Measurements from ENCODE around the gene CSNK1D.

CSNK1D gene

DNA sequence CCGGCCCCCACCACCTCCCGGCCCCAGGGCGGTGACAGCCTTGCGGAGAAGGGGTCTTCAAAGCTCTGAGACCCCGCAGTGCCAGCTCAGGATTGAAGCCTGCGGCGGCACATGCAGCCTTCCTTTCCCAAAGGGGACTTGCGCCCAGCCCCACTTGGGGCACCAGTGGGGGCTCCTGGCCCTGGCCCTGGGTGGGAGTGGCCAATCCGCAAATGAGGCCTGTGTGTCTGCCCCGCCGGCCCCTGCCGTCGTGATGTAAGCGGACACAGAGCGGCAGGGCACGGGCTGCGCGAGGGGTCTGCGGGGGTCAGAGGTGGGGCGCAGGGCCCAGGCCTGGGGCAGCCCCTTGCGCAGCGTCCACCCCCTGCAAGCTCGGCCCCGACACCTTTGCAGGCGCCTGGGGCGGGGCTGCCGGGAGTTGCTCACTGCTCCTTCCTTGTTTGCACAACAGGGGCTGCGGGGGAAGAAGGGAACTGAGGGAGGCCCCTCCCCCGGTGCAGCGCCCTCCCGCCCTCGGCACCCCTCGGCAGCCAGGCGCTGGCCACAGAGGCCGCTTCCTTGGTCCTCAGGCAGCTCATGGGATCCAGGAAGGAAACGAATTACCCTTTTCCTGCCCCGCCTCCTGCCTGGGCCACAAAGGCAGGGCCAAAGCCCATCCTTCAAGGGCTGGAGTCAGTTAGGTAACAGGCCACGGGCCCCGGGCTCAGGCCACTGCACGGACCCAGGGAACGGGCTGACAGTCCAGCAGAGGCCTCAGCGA lies 41.8 kb downstream of the CSNK1D start:
- Histone ChIP-seq H3K4me3 (ENCODE audit: low read length in 2 of 2) (peak overlapping the region; percentile 62 to 69), H3K9ac (ENCODE audit: low read depth in 1 of 2, low read length in 2 of 2) (peak overlapping the region; percentile 47 to 87), H3K4me1 (ENCODE audit: control insufficient read depth in 2 of 2, insufficient read depth in 2 of 2, low read length in 2 of 2) (peaks cover 35 to 48% of the 10 kb centered on the region in 2 donors), H3K27ac (ENCODE audit: low read depth in 2 of 2, low read length in 2 of 2) (peak overlapping the region; percentile 90 to 91), H3K27me3 (ENCODE audit: control insufficient read depth in 2 of 2, insufficient read depth in 2 of 2, low read length in 2 of 2) (no peaks in the 10 kb centered on the region), H3K36me3 (ENCODE audit: control insufficient read depth in 2 of 2, insufficient read depth in 2 of 2, low read length in 2 of 2) (peaks cover 0 to 3% of the 10 kb centered on the region in 2 donors), H3K9me3 (ENCODE audit: control insufficient read depth in 2 of 2, low read length in 2 of 2) (no peaks in the 10 kb centered on the region)

DNA sequence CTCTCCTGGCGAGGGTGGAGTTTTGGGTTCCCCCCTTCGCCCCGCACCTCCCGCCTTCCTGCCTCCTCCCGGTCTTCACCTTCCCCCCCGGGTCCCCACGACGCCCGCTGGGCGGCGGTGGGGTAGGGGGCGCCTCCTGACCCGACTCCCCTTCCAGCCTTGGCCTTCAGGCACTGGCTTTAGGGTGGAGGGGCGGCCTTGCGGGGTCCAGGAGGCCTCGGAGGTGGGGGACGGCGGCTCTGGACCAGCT lies 42.3 kb downstream of the CSNK1D start:
- peak overlapping the region; percentile 90 to 91 for H3K27ac ChIP-seq (ENCODE audit: low read depth in 2 of 2, low read length in 2 of 2)
- H3K9me3 ChIP-seq (ENCODE audit: control insufficient read depth in 2 of 2, low read length in 2 of 2) = no peaks in the 10 kb centered on the region
- no peaks in the 10 kb centered on the region for H3K27me3 ChIP-seq (ENCODE audit: control insufficient read depth in 2 of 2, insufficient read depth in 2 of 2, low read length in 2 of 2)
- H3K4me3 ChIP-seq (ENCODE audit: low read length in 2 of 2) = peak overlapping the region; percentile 62 to 69
- peaks cover 0 to 2% of the 10 kb centered on the region in 2 donors for H3K36me3 ChIP-seq (ENCODE audit: control insufficient read depth in 2 of 2, insufficient read depth in 2 of 2, low read length in 2 of 2)
- peaks cover 34 to 43% of the 10 kb centered on the region in 2 donors for H3K4me1 ChIP-seq (ENCODE audit: control insufficient read depth in 2 of 2, insufficient read depth in 2 of 2, low read length in 2 of 2)
- H3K9ac ChIP-seq (ENCODE audit: low read depth in 1 of 2, low read length in 2 of 2) = peak overlapping the region; percentile 47 to 87

DNA sequence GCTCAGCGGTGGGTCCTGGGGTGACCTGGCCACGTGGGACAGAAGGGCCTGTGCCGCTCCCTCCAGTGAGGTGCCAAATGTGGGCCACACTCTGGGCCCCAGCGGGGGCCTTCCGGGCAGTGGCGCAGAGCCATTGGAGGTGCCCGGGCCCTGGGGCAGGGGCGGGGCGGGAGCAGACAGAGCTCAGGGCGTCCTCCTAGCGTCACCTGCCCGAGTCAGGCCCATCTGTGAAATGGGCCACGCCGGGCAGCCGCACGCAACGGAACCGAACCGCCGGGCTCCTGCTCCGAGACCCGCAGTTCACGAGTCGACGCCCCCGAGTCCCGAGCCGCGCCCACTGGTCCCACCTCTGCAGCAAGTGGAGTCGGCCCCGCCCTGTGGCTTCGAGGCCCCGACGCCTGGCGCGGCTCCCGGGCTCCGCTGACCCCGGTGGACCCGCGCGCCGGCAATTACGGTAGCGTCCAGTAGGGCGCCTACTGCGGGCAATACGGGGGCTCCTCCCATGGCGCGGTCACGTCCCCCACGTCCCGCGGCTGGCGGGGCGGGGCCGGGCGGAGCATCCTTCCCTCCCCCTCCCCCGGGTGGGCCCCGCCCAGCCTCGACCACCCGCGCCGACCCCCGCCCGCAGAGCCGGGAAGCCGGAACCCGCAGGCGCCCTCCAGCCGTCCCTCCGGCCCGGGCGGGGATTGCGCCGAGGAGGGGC lies 42.7 kb downstream of the CSNK1D start:
- Histone ChIP-seq H3K9ac (ENCODE audit: low read depth in 1 of 2, low read length in 2 of 2) (peak overlapping the region; percentile 56 to 95), H3K9me3 (ENCODE audit: control insufficient read depth in 2 of 2, low read length in 2 of 2) (no peaks in the 10 kb centered on the region), H3K4me1 (ENCODE audit: control insufficient read depth in 2 of 2, insufficient read depth in 2 of 2, low read length in 2 of 2) (peaks cover 30 to 38% of the 10 kb centered on the region in 2 donors), H3K27ac (ENCODE audit: low read depth in 2 of 2, low read length in 2 of 2) (peak overlapping the region; percentile 90 to 91), H3K4me3 (ENCODE audit: low read length in 2 of 2) (peak overlapping the region; percentile 62 to 69), H3K27me3 (ENCODE audit: control insufficient read depth in 2 of 2, insufficient read depth in 2 of 2, low read length in 2 of 2) (no peaks in the 10 kb centered on the region), H3K36me3 (ENCODE audit: control insufficient read depth in 2 of 2, insufficient read depth in 2 of 2, low read length in 2 of 2) (no peaks in the 10 kb centered on the region)

DNA sequence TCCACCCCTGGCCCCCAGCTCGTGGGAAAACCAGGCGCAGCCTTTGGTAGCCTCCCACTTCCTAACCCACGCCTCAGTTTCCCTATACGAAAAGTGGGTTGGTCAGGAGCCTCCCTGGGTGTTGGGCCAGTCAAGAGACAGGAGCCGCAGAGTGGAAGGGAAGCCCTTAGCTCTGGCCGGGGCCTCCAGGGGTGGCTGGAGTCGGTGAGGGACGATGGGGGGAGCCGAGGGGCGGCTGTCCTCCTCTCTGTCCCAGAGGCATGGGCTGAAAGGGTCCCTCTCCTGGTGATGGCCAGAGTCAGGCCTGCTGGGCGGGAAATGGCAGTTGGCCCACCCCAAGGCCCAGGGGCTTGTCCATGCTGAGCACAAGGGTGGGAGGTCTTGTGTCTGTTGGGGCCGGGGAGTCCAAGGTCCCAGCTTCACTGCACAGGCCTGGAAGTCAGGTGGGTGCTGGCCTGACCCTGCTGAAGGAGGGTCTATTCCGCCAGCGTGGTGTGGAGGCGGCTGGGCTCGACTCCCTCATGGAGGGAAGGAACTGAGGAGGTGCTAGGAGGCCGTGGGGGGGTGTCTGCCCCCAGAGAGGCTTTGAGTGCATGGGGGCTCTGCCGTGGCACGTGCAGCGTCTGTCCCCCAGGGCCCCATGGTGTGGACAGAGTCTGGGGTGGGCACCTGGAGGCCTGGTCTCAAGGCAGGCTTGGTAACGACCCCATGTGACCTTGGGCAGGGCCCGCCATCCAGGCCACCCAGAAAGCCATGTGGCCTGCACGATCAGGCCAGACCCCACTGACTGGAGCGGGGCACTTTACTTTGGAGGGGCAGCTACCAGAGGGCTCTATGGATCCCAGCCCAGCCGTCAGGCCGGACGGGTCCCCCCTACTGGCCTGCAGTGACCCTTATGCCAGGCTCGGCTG lies 43.5 kb downstream of the CSNK1D start:
- Histone ChIP-seq H3K4me1 (ENCODE audit: control insufficient read depth in 2 of 2, insufficient read depth in 2 of 2, low read length in 2 of 2) (peaks cover 27 to 36% of the 10 kb centered on the region in 2 donors), H3K4me3 (ENCODE audit: low read length in 2 of 2) (peak overlapping the region; percentile 62 to 67), H3K36me3 (ENCODE audit: control insufficient read depth in 2 of 2, insufficient read depth in 2 of 2, low read length in 2 of 2) (no peaks in the 10 kb centered on the region), H3K27me3 (ENCODE audit: control insufficient read depth in 2 of 2, insufficient read depth in 2 of 2, low read length in 2 of 2) (no peaks in the 10 kb centered on the region), H3K9me3 (ENCODE audit: control insufficient read depth in 2 of 2, low read length in 2 of 2) (no peaks in the 10 kb centered on the region), H3K27ac (ENCODE audit: low read depth in 2 of 2, low read length in 2 of 2) (peak overlapping the region; percentile 90 to 91), H3K9ac (ENCODE audit: low read depth in 1 of 2, low read length in 2 of 2) (peak overlapping the region; percentile 56 to 95)

DNA sequence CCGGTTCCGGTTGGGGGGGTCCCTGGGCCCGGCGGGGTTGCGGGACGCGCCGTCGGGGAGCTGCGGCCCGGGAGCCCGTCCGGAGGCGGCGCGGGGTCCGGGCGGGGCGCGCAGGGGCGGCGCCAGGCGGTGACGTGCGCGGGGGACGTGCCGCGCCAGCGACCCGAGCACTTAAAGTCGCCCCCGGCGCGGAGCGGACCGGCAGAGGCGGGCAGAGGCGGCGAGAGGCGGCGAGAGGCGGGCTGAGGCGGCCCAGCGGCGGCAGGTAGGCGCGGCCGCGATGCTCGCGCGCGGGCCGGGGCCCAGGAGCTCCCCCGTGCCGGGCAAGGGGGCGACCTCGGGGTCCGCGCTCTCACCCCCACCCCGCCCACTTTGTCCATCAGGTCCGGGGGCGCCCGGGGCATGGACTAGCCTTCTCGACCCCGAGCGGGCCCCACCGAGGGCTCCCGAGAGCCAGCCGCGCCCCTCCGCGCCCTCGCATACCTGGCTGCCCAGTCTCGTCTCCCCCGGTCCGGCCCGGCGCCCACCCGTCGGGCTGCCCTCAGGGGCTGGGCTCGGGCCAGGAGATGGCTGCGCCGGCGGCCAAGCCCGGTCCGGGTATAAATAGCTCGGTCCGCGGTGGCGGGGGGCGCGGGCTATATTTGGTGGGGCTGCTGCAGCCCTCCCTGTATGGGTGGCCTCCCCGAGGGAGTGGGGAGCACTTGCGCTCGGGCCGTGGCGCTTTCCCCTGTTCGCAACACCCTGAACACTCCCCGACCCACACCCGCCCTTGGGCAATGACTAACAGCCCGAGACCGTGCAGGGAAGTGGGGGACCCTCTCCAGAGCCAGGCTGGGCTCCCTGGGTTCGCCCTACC lies 44.4 kb downstream of the CSNK1D start, which contains the start of gene SLC16A3:
SLC16A3 (plus strand) TSS at position 201 of the 856 bp plus-strand sequence. CDS start 6,967 bp downstream, outside the sequence.
- H3K27ac ChIP-seq (ENCODE audit: low read depth in 2 of 2, low read length in 2 of 2) = peak within 1 kb of the TSS; percentile 94
- no peaks in the 10 kb centered on the region for H3K9me3 ChIP-seq (ENCODE audit: control insufficient read depth in 2 of 2, low read length in 2 of 2)
- no peaks in the 10 kb centered on the region for H3K36me3 ChIP-seq (ENCODE audit: control insufficient read depth in 2 of 2, insufficient read depth in 2 of 2, low read length in 2 of 2)
- H3K4me3 ChIP-seq (ENCODE audit: low read length in 2 of 2) = peak within 1 kb of the TSS; percentile 62 to 67
- H3K4me1 ChIP-seq (ENCODE audit: control insufficient read depth in 2 of 2, insufficient read depth in 2 of 2, low read length in 2 of 2) = peaks cover 24 to 29% of the 10 kb centered on the region in 2 donors
- peak within 1 kb of the TSS; percentile 80 to 95 for H3K9ac ChIP-seq (ENCODE audit: low read depth in 1 of 2, low read length in 2 of 2)
- no peaks in the 10 kb centered on the region for H3K27me3 ChIP-seq (ENCODE audit: control insufficient read depth in 2 of 2, insufficient read depth in 2 of 2, low read length in 2 of 2)

DNA sequence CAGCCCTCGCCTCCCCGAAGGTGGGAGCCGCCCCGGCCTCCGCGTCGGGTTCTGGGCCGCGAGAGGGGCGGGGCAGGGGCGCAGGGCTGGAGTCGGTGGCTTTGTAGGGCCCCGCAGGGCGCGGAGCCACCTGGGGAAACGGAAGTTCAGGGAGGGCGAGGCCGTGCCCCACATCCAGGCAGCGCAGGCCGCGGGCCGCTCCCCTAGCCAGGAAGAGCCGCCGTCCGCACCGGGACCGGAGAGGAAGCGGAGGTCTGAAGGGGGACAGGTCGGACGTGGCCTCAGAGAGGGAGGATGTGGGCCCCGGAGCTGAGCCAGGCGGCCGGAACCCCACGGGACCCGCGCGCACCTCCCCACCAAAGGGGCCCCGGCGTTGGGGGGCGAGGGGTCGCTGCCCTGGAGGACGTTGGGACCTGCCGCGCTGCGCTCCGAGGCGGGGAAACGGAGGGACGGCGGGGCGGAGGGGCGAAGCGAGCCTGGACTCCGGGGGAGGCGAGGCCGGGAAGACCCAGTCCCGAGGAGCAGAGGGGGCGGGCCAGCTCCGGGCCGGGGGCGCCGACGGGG lies 45.1 kb downstream of the CSNK1D start:
- H3K27me3 ChIP-seq (ENCODE audit: control insufficient read depth in 2 of 2, insufficient read depth in 2 of 2, low read length in 2 of 2) = no peaks in the 10 kb centered on the region
- peak overlapping the region; percentile 94 for H3K27ac ChIP-seq (ENCODE audit: low read depth in 2 of 2, low read length in 2 of 2)
- H3K9ac ChIP-seq (ENCODE audit: low read depth in 1 of 2, low read length in 2 of 2) = peak overlapping the region; percentile 80 to 95
- no peaks in the 10 kb centered on the region for H3K9me3 ChIP-seq (ENCODE audit: control insufficient read depth in 2 of 2, low read length in 2 of 2)
- H3K4me3 ChIP-seq (ENCODE audit: low read length in 2 of 2) = peak overlapping the region; percentile 62
- no peaks in the 10 kb centered on the region for H3K36me3 ChIP-seq (ENCODE audit: control insufficient read depth in 2 of 2, insufficient read depth in 2 of 2, low read length in 2 of 2)
- H3K4me1 ChIP-seq (ENCODE audit: control insufficient read depth in 2 of 2, insufficient read depth in 2 of 2, low read length in 2 of 2) = peaks cover 24 to 28% of the 10 kb centered on the region in 2 donors

DNA sequence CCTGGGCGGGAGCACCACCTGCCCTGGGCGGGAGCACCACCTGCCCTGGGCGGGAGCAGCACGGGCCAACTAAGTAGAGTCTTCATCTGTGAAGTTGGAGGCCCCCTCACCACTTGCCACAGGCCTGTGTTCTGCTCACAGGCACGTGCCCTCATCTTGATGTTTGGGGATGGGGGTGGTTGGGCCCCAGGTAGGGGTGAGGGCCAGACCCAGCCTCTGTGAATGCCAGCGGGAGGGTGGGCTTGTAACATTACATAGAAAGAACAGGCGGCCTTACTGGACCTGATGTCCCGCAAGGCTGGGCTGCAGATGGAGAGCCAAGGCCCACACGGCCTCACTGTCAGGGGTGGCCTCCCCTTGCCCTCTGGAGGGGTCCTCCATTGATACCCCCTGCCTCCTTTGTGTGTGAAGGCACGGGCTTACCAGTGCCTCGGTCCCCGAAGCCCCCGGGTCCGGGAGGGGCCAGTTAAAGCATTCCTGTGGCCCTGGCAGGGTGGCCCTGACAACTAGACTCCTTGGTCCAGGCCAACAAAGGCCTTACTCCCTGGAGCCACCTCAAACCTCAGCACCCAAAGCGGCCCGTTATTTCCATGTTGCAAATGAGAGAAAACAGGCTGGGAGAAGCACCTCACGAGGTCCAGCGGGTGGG lies 45.7 kb downstream of the CSNK1D start:
- peak overlapping the region; percentile 94 for H3K27ac ChIP-seq (ENCODE audit: low read depth in 2 of 2, low read length in 2 of 2)
- H3K27me3 ChIP-seq (ENCODE audit: control insufficient read depth in 2 of 2, insufficient read depth in 2 of 2, low read length in 2 of 2) = no peaks in the 10 kb centered on the region
- H3K4me3 ChIP-seq (ENCODE audit: low read length in 2 of 2) = peak overlapping the region in 1 of 2 donors; percentile 62
- H3K36me3 ChIP-seq (ENCODE audit: control insufficient read depth in 2 of 2, insufficient read depth in 2 of 2, low read length in 2 of 2) = no peaks in the 10 kb centered on the region
- peak overlapping the region; percentile 80 to 95 for H3K9ac ChIP-seq (ENCODE audit: low read depth in 1 of 2, low read length in 2 of 2)
- H3K9me3 ChIP-seq (ENCODE audit: control insufficient read depth in 2 of 2, low read length in 2 of 2) = no peaks in the 10 kb centered on the region
- H3K4me1 ChIP-seq (ENCODE audit: control insufficient read depth in 2 of 2, insufficient read depth in 2 of 2, low read length in 2 of 2) = peaks cover 24 to 25% of the 10 kb centered on the region in 2 donors

DNA sequence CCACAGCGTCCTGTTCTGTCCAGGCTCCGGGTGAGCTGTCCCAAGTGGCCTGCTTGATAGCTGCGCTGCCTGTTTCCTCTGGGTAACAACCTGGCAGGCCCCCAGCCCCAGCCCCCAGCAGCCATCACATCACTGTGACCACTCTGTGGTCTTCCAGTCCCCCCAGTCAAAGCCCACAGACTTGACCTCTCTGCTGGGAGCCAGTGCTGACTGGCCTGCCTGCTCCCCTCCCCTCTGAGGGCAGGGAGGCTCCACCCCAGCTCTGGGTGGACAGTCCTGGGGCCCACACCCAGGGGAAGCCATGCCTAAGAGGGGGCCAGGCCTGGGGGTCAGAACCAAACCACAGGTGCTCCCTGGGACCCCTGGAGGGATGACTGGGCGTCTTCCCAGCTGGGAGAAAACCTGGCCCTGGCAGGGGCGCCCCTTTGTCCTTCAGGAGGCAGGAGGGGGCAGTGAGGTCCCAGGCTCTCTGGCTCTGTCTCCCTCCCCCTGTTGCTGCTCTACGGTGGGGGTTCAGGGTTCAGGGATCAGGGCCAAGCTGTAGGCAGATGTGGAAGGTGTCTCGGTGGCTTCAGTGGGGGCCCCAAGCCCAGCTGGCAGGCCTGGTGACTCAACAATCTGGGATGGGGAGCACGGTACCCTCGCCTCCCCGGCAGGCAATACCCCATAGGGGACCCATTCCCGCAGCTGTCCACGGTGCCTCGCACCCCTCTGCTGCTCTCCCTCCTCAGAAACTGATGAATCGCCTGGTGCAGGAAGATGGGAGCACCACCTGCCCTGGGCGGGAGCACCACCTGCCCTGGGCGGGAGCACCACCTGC lies 46.5 kb downstream of the CSNK1D start:
- Histone ChIP-seq H3K27me3 (ENCODE audit: control insufficient read depth in 2 of 2, insufficient read depth in 2 of 2, low read length in 2 of 2) (no peaks in the 10 kb centered on the region), H3K4me3 (ENCODE audit: low read length in 2 of 2) (no peak overlapping the region), H3K4me1 (ENCODE audit: control insufficient read depth in 2 of 2, insufficient read depth in 2 of 2, low read length in 2 of 2) (peaks cover 19 to 21% of the 10 kb centered on the region in 2 donors), H3K9me3 (ENCODE audit: control insufficient read depth in 2 of 2, low read length in 2 of 2) (no peaks in the 10 kb centered on the region), H3K36me3 (ENCODE audit: control insufficient read depth in 2 of 2, insufficient read depth in 2 of 2, low read length in 2 of 2) (no peaks in the 10 kb centered on the region), H3K9ac (ENCODE audit: low read depth in 1 of 2, low read length in 2 of 2) (no peak overlapping the region), H3K27ac (ENCODE audit: low read depth in 2 of 2, low read length in 2 of 2) (no peak overlapping the region)

Data from mucosa of rectum (tissue), 2 donors.